ENCODE data around the gene ATP10D.
"Not testable (repeated sequence)": the region's sequence is repeated elsewhere in the genome, so short reads cannot be mapped to it uniquely, and the experiment has no call there.

Gene ATP10D

DNA sequence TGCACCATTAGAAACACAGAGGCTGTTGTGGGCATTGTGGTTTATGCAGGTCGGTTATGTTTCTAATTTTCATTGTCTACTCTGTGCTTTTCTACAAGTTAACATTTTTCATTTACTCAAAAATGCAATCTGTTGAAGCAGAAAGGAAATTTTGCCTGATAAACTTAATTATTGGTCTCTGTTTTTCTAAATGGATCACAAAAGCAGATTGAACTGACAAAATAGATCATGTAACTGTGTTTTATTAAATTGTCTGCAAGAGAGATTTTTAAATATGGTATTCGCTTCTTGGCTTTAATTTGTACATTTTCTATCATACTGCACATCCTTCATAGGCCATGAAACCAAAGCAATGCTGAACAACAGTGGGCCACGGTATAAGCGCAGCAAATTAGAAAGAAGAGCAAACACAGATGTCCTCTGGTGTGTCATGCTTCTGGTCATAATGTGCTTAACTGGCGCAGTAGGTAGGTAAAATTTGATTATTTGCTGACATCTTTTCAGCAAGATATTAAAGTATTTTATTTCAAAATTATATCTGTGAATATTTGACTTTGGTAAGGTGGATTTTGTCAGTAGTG is 50.6 kb downstream of the ATP10D start:
- DNase-seq (ENCODE audit: low spot score): no peak

GRCh38 chr4:47536966-47537365 is 51.9 kb downstream of the ATP10D start:
- DNase-seq (ENCODE audit: low spot score): no peak

- no peak for DNase-seq (ENCODE audit: low spot score)
Measured at GRCh38 chr4:47538111-47538824, 53.2 kb downstream of the ATP10D start.

DNA sequence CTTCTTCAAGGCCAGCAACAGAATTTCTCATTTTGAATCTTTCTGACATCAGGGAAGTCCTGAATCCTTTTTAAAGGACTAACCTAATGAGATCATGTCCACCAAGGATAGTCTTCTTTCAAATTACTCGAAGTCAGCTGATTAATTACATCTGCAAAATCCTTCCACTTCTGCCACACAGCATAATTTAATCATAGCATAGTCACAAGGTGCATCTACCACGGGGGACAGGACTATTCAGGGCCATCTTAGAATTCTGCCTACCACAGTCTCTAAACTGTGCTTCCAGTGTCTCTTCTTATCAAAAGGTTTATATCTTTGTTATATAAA is 53.7 kb downstream of the ATP10D start:
- no peak for DNase-seq (ENCODE audit: low spot score)

DNA sequence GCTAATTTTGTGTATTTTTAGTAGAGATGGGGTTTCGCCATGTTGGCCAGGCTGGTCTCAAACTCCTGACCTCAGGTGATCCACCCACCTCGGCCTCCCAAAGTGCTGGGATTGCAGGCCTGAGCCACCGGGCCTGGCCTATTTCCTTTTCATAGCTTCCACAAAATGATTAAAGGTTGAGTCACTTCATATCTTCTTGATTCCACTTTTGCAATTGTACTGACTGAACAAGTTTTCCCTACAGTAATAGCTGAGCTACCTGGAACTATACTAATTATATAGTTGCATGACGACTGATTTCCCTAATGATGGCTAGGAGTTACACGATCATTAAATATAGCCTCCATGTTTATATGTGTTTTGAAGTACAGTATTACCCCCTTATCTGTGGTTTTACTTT is 57.6 kb downstream of the ATP10D start:
- not testable (repeated sequence) for DNase-seq (ENCODE audit: low spot score)

DNA sequence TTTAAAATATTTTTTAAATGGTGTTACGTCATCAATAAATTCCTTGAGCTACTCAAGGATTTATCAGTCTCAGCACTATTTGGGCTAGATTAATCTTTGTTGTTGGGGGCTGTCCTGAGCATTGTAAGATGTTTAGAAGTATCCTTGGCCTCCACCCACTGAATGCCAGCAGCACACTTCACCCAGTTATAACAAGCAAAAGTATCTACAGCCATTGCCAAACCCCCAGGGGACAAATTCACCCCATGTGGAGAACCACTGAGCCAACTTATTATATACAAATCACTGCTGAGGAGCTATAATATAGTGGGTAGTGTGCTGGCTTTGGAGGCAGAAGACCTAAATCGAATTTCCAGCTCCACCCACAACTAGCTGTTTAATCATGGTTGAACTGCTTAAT is 58.3 kb downstream of the ATP10D start:
- no peak for DNase-seq (ENCODE audit: low spot score)

- DNase-seq (ENCODE audit: low spot score): not testable (repeated sequence)
Measured at GRCh38 chr4:47550357-47550756, 65.3 kb downstream of the ATP10D start.

- no peak for DNase-seq (ENCODE audit: low spot score)
Measured at GRCh38 chr4:47550899-47551548, 65.9 kb downstream of the ATP10D start.

- DNase-seq (ENCODE audit: low spot score): no peak
Measured at GRCh38 chr4:47551682-47552081, 66.6 kb downstream of the ATP10D start.

GRCh38 chr4:47553329-47554125 is 68.5 kb downstream of the ATP10D start:
- no peak for DNase-seq (ENCODE audit: low spot score)

DNA sequence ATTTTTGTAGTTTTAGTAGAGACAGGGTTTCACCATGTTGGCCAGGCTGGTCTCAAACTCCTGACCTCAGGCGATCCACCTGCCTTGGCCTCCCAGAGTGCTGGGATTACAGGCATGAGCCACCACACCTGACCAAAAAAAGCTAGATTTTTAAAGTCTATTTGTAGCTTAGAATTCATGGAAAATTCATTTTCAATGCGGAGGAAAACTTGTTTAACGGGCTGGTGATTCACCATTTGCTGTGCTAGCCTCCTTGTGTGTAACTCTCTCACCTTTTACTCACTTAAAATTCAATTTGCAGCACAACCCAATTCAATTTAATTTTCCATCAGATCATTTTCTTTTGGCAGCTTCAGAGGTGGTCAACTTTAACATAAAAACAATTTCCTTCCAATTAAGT is 70.8 kb downstream of the ATP10D start:
- not testable (repeated sequence) for DNase-seq (ENCODE audit: low spot score)

- DNase-seq (ENCODE audit: low spot score): no peak
Measured at GRCh38 chr4:47557255-47557654, 72.2 kb downstream of the ATP10D start.

- DNase-seq (ENCODE audit: low spot score): no peak
Measured at GRCh38 chr4:47560682-47561081, 75.6 kb downstream of the ATP10D start.

- DNase-seq (ENCODE audit: low spot score): no peak
Measured at GRCh38 chr4:47561331-47561730, 76.3 kb downstream of the ATP10D start.

GRCh38 chr4:47562297-47562696 is 77.2 kb downstream of the ATP10D start:
- no peak for DNase-seq (ENCODE audit: low spot score)

DNA sequence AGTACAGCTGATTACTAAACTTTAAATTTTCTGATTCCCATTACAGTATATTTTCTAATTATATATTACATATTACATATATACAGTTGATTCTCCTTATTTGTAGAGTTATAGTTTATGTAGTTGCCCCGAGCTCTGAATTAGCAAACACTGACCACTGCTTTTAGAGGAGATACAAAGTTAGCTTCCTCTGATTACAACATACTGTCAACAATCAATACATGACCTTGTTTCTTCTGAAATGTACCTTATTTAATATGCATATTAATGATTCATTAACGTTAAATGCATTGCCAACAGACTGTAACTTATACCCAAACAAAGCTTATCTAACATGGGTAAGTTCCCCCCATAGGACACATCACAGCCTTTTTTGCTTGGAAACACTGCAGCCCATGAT is 81.5 kb downstream of the ATP10D start:
- DNase-seq (ENCODE audit: low spot score): no peak

DNA sequence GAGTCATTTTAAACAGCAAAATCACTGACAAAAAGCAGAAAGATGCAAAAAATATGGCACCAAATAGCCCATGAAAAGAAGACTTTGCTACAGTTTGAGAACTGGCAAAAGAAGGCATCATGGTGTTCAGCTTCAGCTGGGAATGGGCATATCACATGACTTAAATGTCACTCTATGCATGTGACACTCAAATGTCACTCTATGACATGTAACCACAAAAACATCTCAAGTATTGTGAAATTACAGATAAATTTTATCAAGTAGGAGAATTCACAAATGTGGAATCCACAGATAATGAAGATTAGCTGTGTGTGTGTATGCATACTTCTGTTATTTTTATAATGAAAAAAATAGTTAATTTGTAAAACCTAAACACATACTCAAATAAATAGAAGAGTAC is 81.9 kb downstream of the ATP10D start:
- no peak for DNase-seq (ENCODE audit: low spot score)

GRCh38 chr4:47567511-47567910 is 82.4 kb downstream of the ATP10D start:
- DNase-seq (ENCODE audit: low spot score): no peak

DNA sequence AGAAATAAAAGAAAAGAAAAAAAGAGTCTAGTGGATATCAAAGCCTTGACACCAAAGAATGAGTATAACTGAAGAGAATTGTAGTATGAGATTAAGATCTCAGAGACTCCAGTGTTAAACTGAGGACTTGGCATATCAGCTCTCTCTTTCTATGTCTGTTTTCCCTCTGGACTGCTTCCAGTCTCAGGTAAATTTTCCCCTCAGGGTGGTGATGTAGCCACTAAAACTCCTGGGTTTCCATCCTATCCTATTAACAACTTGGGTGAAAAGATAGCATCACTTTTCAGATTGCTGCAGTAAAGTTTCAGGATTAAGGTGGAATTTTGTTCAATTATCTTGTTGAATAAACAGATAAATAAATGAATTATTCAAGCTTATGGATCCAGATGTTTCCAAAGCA is 85.7 kb downstream of the ATP10D start:
- no peak for DNase-seq (ENCODE audit: low spot score)

- no peak for DNase-seq (ENCODE audit: low spot score)
Measured at GRCh38 chr4:47572981-47573380, 87.9 kb downstream of the ATP10D start.

DNA sequence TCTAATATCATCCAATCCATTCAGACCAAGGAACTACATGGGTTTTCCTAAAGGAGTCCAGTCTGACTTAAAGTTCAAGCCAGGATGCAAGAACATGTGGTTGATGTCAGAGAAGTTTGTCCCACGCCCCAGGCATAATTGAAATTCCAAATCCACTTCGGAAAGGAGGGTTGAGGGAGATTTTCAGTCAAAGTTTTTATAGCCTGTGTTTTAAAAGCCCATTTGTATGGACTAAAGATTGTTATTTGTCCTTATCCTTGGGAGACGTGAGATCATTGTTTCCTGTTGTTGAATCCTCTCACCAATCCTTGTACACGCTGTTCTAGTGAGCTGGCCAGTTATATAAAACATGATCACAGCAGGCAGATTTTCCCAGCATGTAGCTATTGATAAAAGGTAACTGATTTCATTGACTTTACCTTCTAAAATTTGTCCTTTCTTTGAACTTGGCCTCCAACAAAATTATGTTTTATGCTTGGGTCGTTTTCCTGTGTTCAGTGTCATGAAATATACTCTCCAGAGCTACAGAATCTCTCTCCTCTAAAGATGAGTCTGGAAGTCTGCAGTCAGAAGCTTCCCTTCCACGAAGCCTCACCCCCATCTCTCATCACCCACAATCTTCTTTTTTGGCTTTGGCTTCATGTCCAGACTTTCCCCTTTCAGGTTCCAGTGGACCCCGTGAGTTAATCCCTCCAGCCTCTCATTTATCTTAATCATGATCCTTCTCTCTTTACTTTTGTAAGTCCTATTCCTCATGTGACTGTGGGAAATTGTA is 92.9 kb downstream of the ATP10D start:
- DNase-seq (ENCODE audit: low spot score): no peak

- no peak for DNase-seq (ENCODE audit: low spot score)
Measured at GRCh38 chr4:47579235-47579634, 94.2 kb downstream of the ATP10D start.

All from LoVo (cell line).